NK-92 treated with Interleukin-12 subunit alpha and Interleukin-12 subunit beta, amount 100 ng/mL, for 24 hours (cell line): ENCODE results near the gene PLEKHM1.

Source experiments
- DNase-seq: peaks from one replicate; lab custom pipeline; 2025; lab: John Stamatoyannopoulos, UW

Gene PLEKHM1

DNA sequence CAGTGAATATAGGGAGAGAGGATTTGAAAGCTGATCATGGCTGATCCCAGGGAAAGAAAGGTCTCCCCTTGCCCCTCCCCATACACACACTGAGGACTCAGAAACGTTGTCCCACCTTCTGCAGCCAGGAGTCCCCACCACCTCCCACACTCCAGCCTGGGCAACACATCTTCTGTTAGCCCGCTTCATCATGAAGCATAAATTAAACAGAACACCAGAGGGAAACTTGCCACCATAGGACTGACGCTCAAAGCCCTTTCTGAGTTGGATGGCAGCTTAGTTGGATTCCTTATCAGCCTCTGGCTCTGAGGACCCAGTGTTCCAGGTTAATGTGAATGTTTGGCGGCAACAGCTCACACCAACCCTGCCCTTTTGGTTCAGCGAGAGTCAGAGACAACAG, 91.7 kb downstream of the PLEKHM1 start:
- DNase-seq, result no peak

DNA sequence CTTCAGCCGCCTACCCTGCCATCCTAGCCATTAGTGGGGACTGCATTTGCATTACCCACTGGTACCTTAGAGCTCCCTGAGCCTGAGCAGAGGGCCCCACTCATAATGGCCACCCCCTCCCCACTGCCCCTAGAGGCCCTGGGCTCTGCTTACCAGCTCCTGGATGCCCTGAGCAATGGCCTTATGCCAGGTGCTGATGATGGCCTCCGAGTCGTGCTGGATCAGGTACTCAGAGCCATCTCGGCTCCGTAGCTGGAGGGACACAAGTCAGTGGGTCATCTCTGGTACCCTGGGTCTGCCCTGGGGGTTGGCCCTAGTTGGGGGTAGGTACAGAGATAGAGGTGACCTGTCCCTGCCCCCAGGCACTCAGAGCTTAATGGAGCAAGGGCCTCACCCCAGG, 92.7 kb downstream of the PLEKHM1 start:
- DNase-seq, result no peak

DNA sequence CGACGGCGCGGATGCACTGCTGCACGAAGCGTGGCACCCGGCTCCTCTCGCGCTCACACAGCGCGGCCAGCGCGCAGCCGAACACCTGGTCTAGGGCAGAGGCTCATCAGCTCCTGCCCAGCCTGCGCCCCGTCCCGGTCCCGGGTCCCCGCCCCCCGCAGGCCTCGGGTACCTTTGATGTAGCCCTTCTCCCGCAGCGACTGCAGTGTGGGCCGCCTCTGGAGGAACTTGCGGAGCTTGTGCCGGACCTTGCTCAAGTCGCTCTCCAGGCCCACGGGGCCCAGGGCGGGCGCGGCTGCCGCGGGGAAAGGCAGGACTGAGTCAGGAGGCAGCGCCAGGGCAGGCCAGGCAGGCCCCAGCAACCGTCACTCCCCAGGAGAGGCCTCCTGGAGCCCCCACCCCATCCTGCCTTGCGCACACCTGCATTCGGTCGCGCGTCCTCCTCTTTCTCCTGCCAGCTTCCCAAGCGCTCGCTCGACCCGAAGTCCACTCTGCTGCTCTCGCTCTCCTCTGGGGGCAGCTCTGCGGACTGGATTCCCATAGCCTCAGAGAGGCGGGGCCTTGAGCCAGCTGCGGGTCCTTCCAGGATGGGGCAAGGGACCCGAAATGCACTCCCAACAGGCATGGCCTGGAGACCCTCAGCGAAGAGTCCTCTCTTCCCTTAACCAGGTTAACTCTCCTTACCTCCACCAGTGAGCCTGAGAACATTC, 93.9 kb downstream of the PLEKHM1 start:
- no peak for DNase-seq

DNA sequence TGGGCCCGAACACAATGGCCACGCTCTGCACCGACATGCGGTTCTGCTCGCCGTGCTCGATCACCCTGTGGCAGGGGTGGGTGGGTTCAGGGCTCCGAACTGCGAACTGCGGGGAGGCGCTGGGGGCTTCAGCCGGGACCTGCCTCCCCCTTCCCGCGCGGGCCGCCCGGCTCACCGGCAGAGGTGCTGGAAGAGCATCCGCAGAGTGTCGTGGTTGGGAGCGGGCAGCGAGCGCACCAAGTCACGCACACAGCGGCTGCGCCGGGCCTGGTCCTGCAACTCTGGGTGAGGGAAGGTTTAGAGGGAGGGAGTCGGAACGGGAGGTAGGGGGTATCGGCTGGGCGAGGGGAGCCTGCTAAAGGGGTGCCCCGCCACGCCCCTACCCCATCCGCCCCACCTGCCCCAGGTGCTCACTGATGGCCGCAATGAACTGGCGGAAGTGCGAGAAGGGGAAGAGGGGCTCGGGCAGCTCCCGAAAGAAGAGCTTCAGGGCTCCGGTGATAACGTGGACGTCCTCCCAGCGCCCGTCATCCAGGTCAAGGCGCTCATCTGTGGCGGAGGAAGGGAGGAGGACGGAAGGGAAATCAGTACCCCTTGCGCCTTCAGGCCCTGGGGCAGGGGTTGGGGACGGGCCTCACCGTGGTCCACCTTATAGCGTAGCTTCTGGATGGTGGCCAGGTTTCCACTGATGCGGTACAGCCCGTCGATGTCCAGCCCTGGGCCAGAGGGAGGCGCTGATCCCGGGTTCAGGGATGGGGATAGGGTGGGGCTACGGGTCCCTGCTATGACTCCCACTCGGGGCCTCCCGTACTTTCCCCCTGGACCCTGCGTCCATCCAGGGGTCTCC, 94.7 kb downstream of the PLEKHM1 start:
- no peak for DNase-seq

DNA sequence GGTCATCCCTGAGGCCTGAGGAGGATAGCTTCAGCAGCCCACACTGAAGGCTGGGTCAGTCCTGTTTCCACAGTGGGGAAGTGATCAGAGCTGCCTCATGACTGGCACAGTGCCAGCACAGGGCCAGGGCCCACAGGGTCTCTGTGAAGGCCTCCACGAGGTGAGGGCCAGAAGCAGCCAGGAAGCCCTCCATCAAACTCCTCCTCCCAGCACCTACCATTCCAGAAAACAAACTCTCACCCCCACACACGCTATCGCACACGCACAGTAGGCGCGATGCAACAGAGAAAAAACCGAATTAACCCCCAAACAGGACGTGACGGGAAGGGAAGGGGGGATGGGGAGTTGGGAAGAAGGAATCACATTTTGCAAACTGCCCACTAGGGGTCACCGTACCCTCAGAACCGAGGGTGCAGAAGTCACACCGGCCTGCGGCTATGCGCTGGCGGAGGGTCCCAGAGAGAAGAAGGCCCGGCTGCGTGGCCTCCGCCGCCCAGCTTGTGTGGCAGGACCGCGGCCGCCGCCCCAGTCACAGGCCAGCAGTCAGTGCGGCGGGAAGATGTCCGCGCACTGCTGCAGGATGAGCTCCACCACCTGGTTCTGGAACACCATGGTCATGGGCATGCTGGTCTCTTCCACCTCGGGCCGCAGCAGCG, 95.5 kb downstream of the PLEKHM1 start:
- no peak for DNase-seq

DNA sequence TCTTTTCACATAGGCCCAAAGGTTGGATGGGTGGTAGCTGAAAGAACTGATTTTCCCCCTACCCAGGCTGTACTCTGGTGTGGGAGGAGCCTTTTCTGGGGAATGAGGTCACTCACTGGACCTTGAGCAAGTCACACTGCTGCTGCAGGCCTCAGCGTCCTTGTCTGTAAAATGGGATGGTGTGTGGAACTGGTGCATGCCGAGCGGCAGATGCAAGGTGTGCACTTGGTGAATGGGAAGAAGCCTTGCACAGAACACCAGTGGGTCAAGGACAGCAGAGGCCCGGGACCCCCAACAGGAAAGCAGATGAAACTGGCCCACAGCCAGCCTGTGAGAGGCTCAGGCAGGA, 96.0 kb downstream of the PLEKHM1 start:
- no peak for DNase-seq

DNA sequence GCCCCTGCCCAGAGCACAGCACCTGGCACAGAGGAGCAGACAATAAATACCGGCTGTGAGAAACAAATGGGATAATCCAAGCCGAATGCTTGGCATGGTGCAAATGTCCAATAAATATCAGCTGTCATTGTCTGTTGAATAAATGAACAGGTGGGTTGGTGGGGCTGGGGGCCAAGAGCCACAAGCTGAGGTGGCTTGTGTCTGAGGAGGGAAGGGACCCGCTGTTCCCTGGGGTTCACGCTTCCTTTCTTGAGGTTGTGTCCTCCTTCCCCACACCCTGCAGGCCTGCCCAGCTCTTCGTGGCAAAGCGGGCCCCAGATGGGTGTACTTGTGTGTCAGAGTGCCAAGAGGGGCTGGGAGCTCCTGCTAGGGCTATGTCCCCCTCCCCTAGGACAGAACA, 96.4 kb downstream of the PLEKHM1 start:
- DNase-seq, result no peak

DNA sequence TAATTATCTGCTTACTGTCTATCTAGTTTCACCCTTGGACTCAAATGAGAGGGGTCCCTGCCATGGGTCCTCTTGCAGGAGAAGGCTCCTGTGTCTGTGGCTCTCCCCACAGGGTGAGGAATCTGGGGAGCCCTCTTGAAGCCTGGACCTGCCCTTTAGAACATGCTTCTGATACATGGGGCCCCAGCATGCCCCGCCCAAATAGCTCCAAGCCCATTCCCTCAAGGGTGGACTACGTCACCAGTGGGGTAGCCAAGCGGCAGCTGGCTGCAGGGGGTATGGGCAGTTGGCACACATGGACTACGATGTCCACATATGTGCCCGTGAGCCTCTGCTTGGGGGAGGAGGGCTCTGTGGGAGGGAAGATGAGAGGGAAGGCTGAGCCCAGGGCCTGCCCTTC, 97.1 kb downstream of the PLEKHM1 start:
- no peak for DNase-seq

DNA sequence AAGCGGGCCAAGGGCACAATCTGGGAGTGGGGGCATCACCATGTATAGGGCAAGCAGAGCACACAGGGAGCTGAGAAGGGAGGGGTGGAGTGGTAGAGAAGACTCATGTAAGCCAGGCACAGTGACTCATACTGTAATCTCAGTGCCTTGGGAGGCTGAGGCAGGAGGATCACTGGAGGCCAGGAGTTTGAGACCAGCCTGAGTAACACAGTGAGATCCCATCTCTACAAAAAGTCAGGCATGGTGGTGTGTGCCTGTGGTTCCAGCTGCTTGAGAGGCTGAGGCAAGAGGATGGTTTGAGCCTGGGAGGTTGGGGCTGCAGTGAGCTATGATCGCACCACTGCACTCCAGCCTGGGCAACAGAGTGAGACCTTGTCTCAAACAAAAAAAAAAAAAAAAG, 98.6 kb downstream of the PLEKHM1 start:
- DNase-seq, result no peak

DNA sequence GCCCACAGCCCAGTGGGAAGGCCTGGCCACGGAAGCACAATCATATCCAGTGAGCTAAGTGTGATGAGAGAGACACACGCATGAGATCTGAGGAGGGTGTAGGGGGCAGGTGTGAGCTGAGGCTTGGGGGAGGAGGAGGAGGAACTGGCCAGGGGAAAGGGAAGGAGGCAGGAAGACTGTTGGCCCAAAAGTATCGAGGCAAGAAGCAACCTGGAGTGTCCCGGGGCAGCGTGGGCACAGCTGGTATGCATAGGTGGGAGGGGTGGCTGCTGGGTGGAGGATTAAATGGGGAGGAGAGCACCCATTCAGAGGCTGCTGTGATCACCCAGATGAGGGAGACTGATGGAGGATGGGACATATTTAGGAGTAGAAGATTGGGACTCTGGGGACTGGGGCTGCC, 99.2 kb downstream of the PLEKHM1 start:
- DNase-seq, result no peak

DNA sequence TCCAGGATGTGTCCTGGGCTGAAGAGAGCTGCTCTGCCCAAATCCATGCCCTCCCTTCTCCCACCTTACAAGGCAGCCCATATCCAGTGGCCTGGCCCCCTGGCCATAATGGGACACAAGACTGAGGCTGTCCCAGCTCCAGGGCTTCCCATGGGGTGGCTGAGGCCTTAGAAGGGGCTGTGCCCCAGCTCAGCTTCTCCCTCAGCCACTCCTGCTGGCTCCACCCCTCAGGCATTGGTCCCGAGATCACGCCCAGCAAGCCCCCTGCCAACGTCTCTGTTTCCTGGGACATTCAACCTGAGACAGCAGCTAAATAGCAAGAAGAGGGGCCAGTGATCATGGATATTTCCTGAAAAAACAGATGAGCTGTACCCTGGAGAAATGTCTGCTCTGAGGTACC, 101.2 kb downstream of the PLEKHM1 start:
- no peak for DNase-seq

DNA sequence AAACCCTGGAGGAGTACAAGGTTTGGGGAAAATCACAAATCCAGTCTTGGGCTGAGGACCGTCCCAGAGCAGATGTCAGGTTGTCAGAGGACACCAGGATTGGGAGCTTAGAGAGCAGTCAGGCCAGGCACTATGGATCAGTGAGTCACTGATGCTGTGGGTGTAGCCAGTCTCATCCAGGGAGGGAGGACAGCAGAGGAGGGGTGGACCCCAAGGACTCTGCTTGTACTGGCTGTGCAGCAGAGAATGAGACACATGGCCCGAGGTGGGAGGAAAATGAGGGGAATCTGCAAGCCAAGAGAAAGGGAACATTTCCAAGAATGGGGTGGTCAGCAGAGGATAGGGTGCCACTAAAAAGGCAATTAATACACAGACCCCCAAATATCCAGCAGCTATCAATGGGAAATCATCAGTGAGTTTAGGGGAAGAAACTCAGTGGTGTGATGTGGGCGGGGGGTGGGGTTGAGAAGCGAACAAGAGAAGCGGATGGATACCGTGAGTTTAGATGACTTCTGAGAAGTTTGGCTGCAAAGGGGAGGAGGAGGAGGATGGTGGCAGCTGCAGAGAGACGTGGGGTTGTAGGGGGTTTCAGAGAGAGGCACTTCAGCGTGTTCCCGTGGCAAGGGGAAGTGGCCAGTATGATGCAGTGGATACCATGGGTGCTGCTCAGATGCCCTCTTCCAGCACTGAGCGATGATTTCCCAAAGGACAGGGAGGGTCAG, 101.8 kb downstream of the PLEKHM1 start:
- DNase-seq, result no peak

DNA sequence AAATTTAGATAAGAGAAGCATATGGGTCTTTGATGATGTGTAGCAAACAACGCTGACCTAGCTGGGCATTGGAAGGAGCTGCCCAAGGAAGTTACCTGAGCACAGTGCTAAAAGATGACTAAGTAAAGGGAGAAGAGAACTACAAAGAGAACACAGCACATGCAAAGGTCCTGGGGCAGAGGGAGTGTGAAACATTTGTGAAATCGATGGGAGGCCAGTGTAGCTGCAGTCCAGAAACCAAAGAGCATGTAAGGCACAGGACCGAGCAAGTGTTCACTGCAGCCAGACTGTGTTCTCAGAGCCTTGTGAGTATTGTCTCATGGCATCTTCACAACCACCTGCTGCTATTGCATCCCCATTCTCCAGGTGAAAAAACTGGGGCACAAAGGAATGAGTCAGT, 102.8 kb downstream of the PLEKHM1 start:
- no peak for DNase-seq

DNA sequence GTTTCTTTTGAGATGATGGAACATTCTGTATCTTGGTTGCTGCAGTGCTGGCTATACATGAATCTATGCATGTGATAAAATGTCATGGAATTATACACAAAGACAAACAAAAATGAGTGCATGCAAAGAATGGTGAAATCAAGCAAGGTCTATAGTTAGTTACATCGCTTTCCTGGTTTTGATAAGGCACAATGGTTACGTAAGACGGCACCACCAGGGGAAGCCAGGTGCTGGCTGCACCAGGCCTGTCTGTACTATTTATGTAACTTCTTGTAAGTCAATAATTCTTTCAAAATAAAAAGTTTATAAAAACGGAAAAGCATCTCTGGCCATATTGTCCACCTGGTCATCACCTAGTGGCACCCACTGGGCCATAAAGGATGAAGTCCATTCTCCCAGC, 104.3 kb downstream of the PLEKHM1 start:
- DNase-seq, result no peak
